Mucosa of stomach (tissue), 1 donor: ENCODE results near the gene MYO10.
"Not testable (repeated sequence)": the region's sequence is repeated elsewhere in the genome, so short reads cannot be mapped to it uniquely, and the experiment has no call there.

ENCODE experiments used
- H3K27me3 ChIP-seq: one replicate; pipeline ENCODE4 v1.7.0; 2013; ENCODE audit warnings: mild to moderate bottlenecking, low read length; ENCODE audit not compliant: control insufficient read depth, insufficient read depth
- H3K36me3 ChIP-seq: one replicate; pipeline ENCODE4 v1.7.0; 2013; ENCODE audit warnings: low read length; ENCODE audit not compliant: control insufficient read depth, insufficient read depth
- H3K4me1 ChIP-seq: one replicate; pipeline ENCODE4 v1.7.0; 2013; ENCODE audit warnings: mild to moderate bottlenecking, low read length; ENCODE audit not compliant: control insufficient read depth, insufficient read depth
- H3K4me3 ChIP-seq: one replicate; pipeline ENCODE4 v1.7.0; 2013; ENCODE audit warnings: low read length
- H3K9ac ChIP-seq: one replicate; pipeline ENCODE4 v1.7.0; 2013; ENCODE audit warnings: mild to moderate bottlenecking, low read length, moderate library complexity
- H3K9me3 ChIP-seq: one replicate; pipeline ENCODE4 v1.7.0; 2013; ENCODE audit warnings: mild to moderate bottlenecking, low read length, moderate library complexity; ENCODE audit not compliant: control insufficient read depth
- donor health status: Pancreatic carcinoma.

The MYO10 gene

GRCh38 chr5:16936150-16936988 lies at the start of gene MYO10:
Gene MYO10 (minus strand): TSS chr5:16936288. CDS start chr5:16935808, 480 bp downstream.
- no peaks in the 10 kb centered on the region for H3K27me3 ChIP-seq
- H3K9ac ChIP-seq, result peak within 1 kb of the TSS; percentile 86
- H3K36me3 ChIP-seq, result no peaks in the 10 kb centered on the region

GRCh38 chr5:16985304-16985703 lies 49.2 kb upstream of the MYO10 start:
- H3K9ac ChIP-seq, H3K27me3 ChIP-seq, H3K36me3 ChIP-seq, H3K4me1 ChIP-seq, H3K9me3 ChIP-seq, H3K4me3 ChIP-seq: not testable (repeated sequence)

More at GRCh38 chr5:16936150-16936988, at the start of gene MYO10:
- H3K9me3 ChIP-seq, result no peaks in the 10 kb centered on the region
- peak within 1 kb of the TSS; percentile 86 for H3K4me3 ChIP-seq
- H3K4me1 ChIP-seq, result peaks cover 17% of the 10 kb centered on the region

- H3K36me3 ChIP-seq, result no peaks in the 10 kb centered on the region
- H3K9me3 ChIP-seq, result no peaks in the 10 kb centered on the region
- no peaks in the 10 kb centered on the region for H3K4me1 ChIP-seq
Measured at GRCh38 chr5:16983972-16984371, 47.9 kb upstream of the MYO10 start.

GRCh38 chr5:16983022-16983639 lies 47.0 kb upstream of the MYO10 start:
- no peak overlapping the region for H3K4me3 ChIP-seq
- no peaks in the 10 kb centered on the region for H3K4me1 ChIP-seq
- H3K36me3 ChIP-seq, result no peaks in the 10 kb centered on the region
- H3K27me3 ChIP-seq, result no peaks in the 10 kb centered on the region
- H3K9me3 ChIP-seq, result no peaks in the 10 kb centered on the region
- no peak overlapping the region for H3K9ac ChIP-seq

More at GRCh38 chr5:16983972-16984371, 47.9 kb upstream of the MYO10 start:
- Histone ChIP-seq H3K9ac (no peak overlapping the region), H3K27me3 (no peaks in the 10 kb centered on the region), H3K4me3 (no peak overlapping the region)

GRCh38 chr5:16981700-16982099 lies 45.6 kb upstream of the MYO10 start:
- no peaks in the 10 kb centered on the region for H3K36me3 ChIP-seq
- H3K4me3 ChIP-seq, result no peak overlapping the region
- H3K9ac ChIP-seq, result no peak overlapping the region
- no peaks in the 10 kb centered on the region for H3K4me1 ChIP-seq
- H3K9me3 ChIP-seq, result no peaks in the 10 kb centered on the region
- no peaks in the 10 kb centered on the region for H3K27me3 ChIP-seq

DNA sequence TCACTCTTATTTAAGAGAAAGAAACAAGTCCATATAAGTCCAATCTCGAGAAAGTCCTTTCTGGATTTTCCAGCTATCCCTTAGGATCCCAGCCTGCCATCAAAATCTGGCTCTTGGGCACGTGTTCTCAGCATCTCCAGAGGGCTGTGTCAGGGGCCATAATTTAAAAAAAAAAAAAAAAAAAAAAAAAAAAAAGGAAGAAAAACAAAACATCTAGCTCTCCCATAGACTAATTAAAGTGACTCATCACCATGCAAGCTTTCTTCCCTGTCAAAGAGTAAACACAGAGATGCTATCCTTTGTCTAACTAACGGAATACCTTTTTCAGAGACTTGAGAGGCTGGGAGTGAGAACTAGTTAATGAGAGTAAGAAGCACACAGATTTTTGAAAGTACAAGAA lies 44.9 kb upstream of the MYO10 start:
- H3K9ac ChIP-seq, result no peak overlapping the region
- H3K4me1 ChIP-seq, result no peaks in the 10 kb centered on the region
- H3K27me3 ChIP-seq, result no peaks in the 10 kb centered on the region
- H3K36me3 ChIP-seq, result no peaks in the 10 kb centered on the region
- H3K4me3 ChIP-seq, result no peak overlapping the region
- H3K9me3 ChIP-seq, result no peaks in the 10 kb centered on the region

GRCh38 chr5:16978296-16978695 lies 42.2 kb upstream of the MYO10 start:
- no peaks in the 10 kb centered on the region for H3K9me3 ChIP-seq
- peaks cover 3% of the 10 kb centered on the region for H3K27me3 ChIP-seq
- no peak overlapping the region for H3K9ac ChIP-seq
- H3K4me1 ChIP-seq, result no peaks in the 10 kb centered on the region
- no peak overlapping the region for H3K4me3 ChIP-seq
- no peaks in the 10 kb centered on the region for H3K36me3 ChIP-seq

DNA sequence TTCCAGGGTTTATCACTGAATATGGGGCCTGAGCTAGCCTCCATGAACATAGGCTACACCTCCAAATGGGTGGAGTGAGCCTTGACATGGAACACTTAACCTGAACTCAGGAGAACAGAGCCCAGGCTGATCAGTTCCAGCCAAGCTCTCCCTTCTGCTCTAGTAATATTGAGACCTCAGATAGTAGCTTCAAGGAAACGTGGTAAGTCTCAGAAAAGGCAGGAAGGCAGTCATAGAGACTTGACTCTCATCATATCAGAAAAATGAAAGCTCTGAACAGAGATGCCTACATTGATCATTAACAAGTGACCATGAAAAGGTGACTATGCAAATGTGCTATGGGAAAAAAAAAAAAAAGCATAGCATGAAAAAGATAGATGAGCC lies 40.5 kb upstream of the MYO10 start:
- Histone ChIP-seq H3K4me1 (no peaks in the 10 kb centered on the region), H3K9me3 (no peaks in the 10 kb centered on the region), H3K9ac (no peak overlapping the region), H3K4me3 (no peak overlapping the region), H3K36me3 (no peaks in the 10 kb centered on the region), H3K27me3 (peaks cover 3% of the 10 kb centered on the region)

- H3K36me3 ChIP-seq, result no peaks in the 10 kb centered on the region
- peaks cover 3% of the 10 kb centered on the region for H3K27me3 ChIP-seq
- H3K4me3 ChIP-seq, result no peak overlapping the region
- H3K9me3 ChIP-seq, result no peaks in the 10 kb centered on the region
- H3K4me1 ChIP-seq, result no peaks in the 10 kb centered on the region
- H3K9ac ChIP-seq, result no peak overlapping the region
Measured at GRCh38 chr5:16975950-16976624, 40.0 kb upstream of the MYO10 start.

DNA sequence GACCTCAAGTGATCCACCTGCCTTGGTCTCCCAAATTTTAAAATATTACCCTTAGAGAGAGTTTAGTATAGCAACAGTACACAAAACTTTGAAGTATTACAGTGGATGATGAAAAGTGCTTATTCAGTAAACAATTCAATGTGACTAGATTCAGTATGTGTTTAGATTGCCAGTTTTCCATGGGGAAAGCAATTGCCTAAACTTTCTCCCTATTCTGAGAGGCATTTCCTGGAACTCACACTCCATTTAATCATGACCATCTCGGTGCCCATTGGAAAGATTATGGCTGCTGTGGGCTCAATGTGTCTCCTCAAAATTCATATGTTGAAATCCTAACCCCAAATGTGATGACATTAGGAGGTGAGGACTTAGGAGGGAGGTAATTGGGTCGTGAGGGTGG lies 38.9 kb upstream of the MYO10 start:
- H3K9me3 ChIP-seq, result no peaks in the 10 kb centered on the region
- no peak overlapping the region for H3K9ac ChIP-seq
- no peaks in the 10 kb centered on the region for H3K4me1 ChIP-seq
- no peak overlapping the region for H3K4me3 ChIP-seq
- no peaks in the 10 kb centered on the region for H3K36me3 ChIP-seq
- H3K27me3 ChIP-seq, result peaks cover 3% of the 10 kb centered on the region

DNA sequence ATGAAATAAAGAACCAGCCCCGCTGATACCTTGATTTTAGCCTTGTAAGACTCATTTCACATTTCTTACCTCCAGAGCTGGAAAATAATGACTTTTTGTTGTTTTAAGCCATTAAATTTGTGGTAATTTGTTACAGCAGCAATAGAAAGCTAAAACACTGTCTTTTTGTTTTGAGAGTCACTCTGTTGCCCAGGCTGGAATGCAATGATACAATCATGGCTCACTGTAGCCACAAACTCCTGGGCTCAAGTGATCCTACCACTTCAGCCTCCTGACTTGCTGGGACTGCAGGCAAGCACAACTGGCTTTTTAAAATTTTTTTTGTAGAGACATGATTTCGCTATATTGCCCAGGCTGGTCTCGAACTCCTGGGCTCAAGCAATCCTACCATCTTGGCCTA lies 34.7 kb upstream of the MYO10 start:
- H3K9ac ChIP-seq, result no peak overlapping the region
- no peaks in the 10 kb centered on the region for H3K36me3 ChIP-seq
- H3K9me3 ChIP-seq, result no peaks in the 10 kb centered on the region
- H3K27me3 ChIP-seq, result peaks cover 3% of the 10 kb centered on the region
- H3K4me3 ChIP-seq, result no peak overlapping the region
- H3K4me1 ChIP-seq, result no peaks in the 10 kb centered on the region

DNA sequence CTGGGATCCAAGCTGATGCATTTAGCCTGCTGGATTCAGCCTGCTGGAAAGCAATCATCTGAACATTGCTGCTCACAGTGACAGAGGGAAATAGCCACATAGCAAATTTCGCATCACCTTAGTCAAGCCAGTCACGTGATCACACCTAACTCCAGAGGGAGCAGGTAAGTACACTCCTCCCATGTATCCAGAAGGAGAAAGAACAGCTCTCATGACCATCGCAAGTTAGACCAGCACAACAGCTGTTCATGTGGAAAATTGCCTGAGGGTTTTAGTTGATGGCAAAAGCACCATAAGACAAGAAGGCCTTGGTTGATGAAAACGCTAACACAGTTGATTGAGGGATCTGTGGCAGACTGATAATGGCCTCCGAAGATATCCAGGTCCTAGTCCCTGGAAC lies 34.2 kb upstream of the MYO10 start:
- Histone ChIP-seq H3K36me3 (no peaks in the 10 kb centered on the region), H3K4me1 (no peaks in the 10 kb centered on the region), H3K9me3 (no peaks in the 10 kb centered on the region), H3K9ac (no peak overlapping the region), H3K27me3 (peaks cover 2% of the 10 kb centered on the region), H3K4me3 (no peak overlapping the region)
